Stimulated activated CD4-positive, alpha-beta T cell treated with anti-CD3 and anti-CD28 coated beads, Interleukin-1b, Interleukin-23, amount 100 ng/mL, for 24 hours (primary cell): Measurements from ENCODE around the gene PLCZ1.

Experiments
- DNase-seq, 4 experiments: peaks; one replicate each; pipeline ENCODE4 v3.0.0-alpha.2; 2020; ENCODE audit warnings: low read depth in 4 of 4, low spot score in 1 of 4

PLCZ1 gene

DNA sequence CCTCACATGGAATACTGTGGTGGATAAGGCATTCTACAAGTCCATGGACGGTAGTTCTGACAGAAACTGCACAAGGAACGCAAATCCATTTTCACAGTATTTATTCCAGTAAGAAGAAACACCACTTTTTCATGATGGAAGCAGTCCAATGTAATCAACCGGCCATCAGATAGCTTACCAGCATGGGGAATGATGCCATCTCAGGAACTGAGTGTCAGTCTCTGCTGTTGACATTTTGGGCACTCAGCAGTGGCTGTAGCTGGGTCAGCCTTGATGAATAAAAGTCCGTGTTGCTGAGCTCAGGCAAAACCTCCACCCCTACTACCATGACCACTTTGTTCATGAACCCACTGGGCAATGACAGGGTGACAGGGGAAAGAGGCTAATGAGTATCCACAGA is 103.4 kb downstream of the PLCZ1 start:
- no peak for DNase-seq
